Trophoblast cell (in vitro differentiated cells and primary cell): ENCODE data around the gene TSBP1. TPM values are rescaled to one million over a fixed set of nuclear protein-coding genes. Genes with fewer than 3 reads are reported as not detected.

Experiments
- DNase-seq, 2 donors: peaks; one replicate each; pipeline ENCODE4 v3.0.0-alpha.2; 2016
- H2AFZ ChIP-seq: 2 replicates; pipeline ENCODE4 v1.6.1; 2013; ENCODE audit warnings: low read length, moderate library complexity, mild to moderate bottlenecking; ENCODE audit not compliant: insufficient read depth, poor library complexity
- H2AK5ac ChIP-seq: 2 replicates; pipeline ENCODE4 v1.6.1; 2013; ENCODE audit warnings: mild to moderate bottlenecking, low read length
- H2BK120ac ChIP-seq: 2 replicates; pipeline ENCODE4 v1.6.1; 2013; ENCODE audit warnings: low read length, mild to moderate bottlenecking, moderate library complexity; ENCODE audit not compliant: insufficient read depth, poor library complexity
- H2BK12ac ChIP-seq: 2 replicates; pipeline ENCODE4 v1.6.1; 2013; ENCODE audit warnings: mild to moderate bottlenecking, low read length, moderate library complexity
- H2BK5ac ChIP-seq: 2 replicates; pipeline ENCODE4 v1.6.1; 2013; ENCODE audit warnings: low read length, low read depth, moderate library complexity, mild to moderate bottlenecking; ENCODE audit not compliant: poor library complexity
- H3K14ac ChIP-seq: 2 replicates; pipeline ENCODE4 v1.6.1; 2013; ENCODE audit warnings: mild to moderate bottlenecking, low read length
- H3K18ac ChIP-seq: 2 replicates; pipeline ENCODE4 v1.6.1; 2013; ENCODE audit warnings: mild to moderate bottlenecking, low read length
- H3K23ac ChIP-seq: 2 replicates; pipeline ENCODE4 v1.6.1; 2013; ENCODE audit warnings: low read length
- H3K27ac ChIP-seq: 2 replicates; pipeline ENCODE4 v1.5.1; 2013; ENCODE audit warnings: low read depth, mild to moderate bottlenecking, inconsistent platforms, low read length, moderate library complexity
- H3K27me3 ChIP-seq: 2 replicates; pipeline ENCODE4 v1.6.1; 2013; ENCODE audit warnings: inconsistent platforms, mild to moderate bottlenecking, low read length, moderate library complexity; ENCODE audit not compliant: insufficient read depth
- H3K36me3 ChIP-seq, 2 experiments: 1 replicate in 1 of 2; 2 replicates in 1 of 2; pipeline ENCODE4 v1.6.1; 2013; ENCODE audit warnings: low read length in 2 of 2, mild to moderate bottlenecking in 2 of 2, moderate library complexity in 1 of 2; ENCODE audit not compliant: insufficient read depth in 2 of 2, control insufficient read depth in 1 of 2
- H3K4ac ChIP-seq: 2 replicates; pipeline ENCODE4 v1.6.1; 2013; ENCODE audit warnings: low read depth, mild to moderate bottlenecking, low read length, moderate library complexity
- H3K4me1 ChIP-seq, 2 experiments: 1 replicate in 1 of 2; 2 replicates in 1 of 2; pipeline ENCODE4 v1.6.1; 2013; ENCODE audit warnings: low read length in 2 of 2, mild to moderate bottlenecking in 2 of 2, moderate library complexity in 1 of 2; ENCODE audit not compliant: insufficient read depth in 2 of 2, control insufficient read depth in 1 of 2
- H3K4me2 ChIP-seq: 2 replicates; pipeline ENCODE4 v1.6.1; 2013; ENCODE audit warnings: inconsistent platforms, mild to moderate bottlenecking, low read length, moderate library complexity
- H3K4me3 ChIP-seq: 2 replicates; pipeline ENCODE4 v1.5.1; 2013; ENCODE audit warnings: mild to moderate bottlenecking, low read depth, low read length, inconsistent platforms
- H3K79me1 ChIP-seq: one replicate; pipeline ENCODE4 v1.6.1; 2013; ENCODE audit warnings: low read length
- H3K79me2 ChIP-seq: 2 replicates; pipeline ENCODE4 v1.6.1; 2013; ENCODE audit warnings: low read length, mild to moderate bottlenecking; ENCODE audit not compliant: control insufficient read depth, insufficient read depth, poor library complexity
- H3K9ac ChIP-seq: 2 replicates; pipeline ENCODE4 v1.6.1; 2013; ENCODE audit warnings: mild to moderate bottlenecking, low read length
- H3K9me3 ChIP-seq: 2 replicates; pipeline ENCODE4 v1.6.1; 2013; ENCODE audit warnings: low read depth, mild to moderate bottlenecking, control low read depth, inconsistent platforms, low read length; ENCODE audit not compliant: insufficient read depth
- H4K12ac ChIP-seq: 2 replicates; pipeline ENCODE4 v1.6.1; 2013; ENCODE audit warnings: low read depth, mild to moderate bottlenecking, low read length, moderate library complexity
- H4K8ac ChIP-seq: 2 replicates; pipeline ENCODE4 v1.6.1; 2013; ENCODE audit warnings: low read depth, mild to moderate bottlenecking, low read length, moderate library complexity
- H4K91ac ChIP-seq: one replicate; pipeline ENCODE4 v1.6.1; 2013; ENCODE audit warnings: low read depth, mild to moderate bottlenecking, low read length, moderate library complexity
- WGBS: extraction: QIAGEN DNeasy Blood & Tissue Kit; methylation state at CpG from one replicate; pipeline ENCODE4 v1.1.7; 2013; ENCODE audit warnings: missing lambda C conversion rate; ENCODE audit not compliant: insufficient read length, insufficient coverage; ENCODE audit errors: extremely low coverage; 5-methylcytosine and 5-hydroxymethylcytosine counted together
- polyA plus RNA-seq: library from polyadenylated mRNA; stranded (reverse); fragments of 200-250 nt; gene quantifications from 2 replicates; pipeline ENCODE4 v1.2.3, GENCODE V29; 2013

The TSBP1 gene
- not detected in 2 replicates for polyA plus RNA-seq

GRCh38 chr6:32371803-32372202 lies at the start of gene TSBP1:
TSBP1 (minus strand) TSS chr6:32371903; CDS start chr6:32371706, 197 bp downstream.
- Histone ChIP-seq H3K14ac (no peak within 1 kb of the TSS), H3K23ac (no peak within 1 kb of the TSS), H3K4me3 (no peak within 1 kb of the TSS), H3K4ac (no peak within 1 kb of the TSS), H4K91ac (no peak within 1 kb of the TSS), H3K4me2 (no peak within 1 kb of the TSS), H4K8ac (no peak within 1 kb of the TSS), H2BK5ac (no peak within 1 kb of the TSS), H4K12ac (no peak within 1 kb of the TSS), H2BK120ac (no peak within 1 kb of the TSS), H3K9me3 (no peaks in the 10 kb centered on the region), H2AFZ (no peak within 1 kb of the TSS), H2AK5ac (no peak within 1 kb of the TSS), H3K9ac (no peak within 1 kb of the TSS), H2BK12ac (no peak within 1 kb of the TSS), H3K27me3 (no peaks in the 10 kb centered on the region), H3K4me1 (no peaks in the 10 kb centered on the region), H3K79me1 (no peaks in the 10 kb centered on the region), H3K27ac (no peak within 1 kb of the TSS), H3K18ac (no peak within 1 kb of the TSS), H3K79me2 (no peaks in the 10 kb centered on the region), H3K36me3 (no peaks in the 10 kb centered on the region)
- DNase-seq = no peak

GRCh38 chr6:32416036-32416435 lies 44.3 kb upstream of the TSBP1 start:
- H4K91ac ChIP-seq = no peak overlapping the region
- H2BK5ac ChIP-seq = no peak overlapping the region
- H3K36me3 ChIP-seq = no peaks in the 10 kb centered on the region
- H2AK5ac ChIP-seq = no peak overlapping the region
- DNase-seq = no peak
- H4K8ac ChIP-seq = no peak overlapping the region
- H3K14ac ChIP-seq = no peak overlapping the region
- H3K27ac ChIP-seq = no peak overlapping the region
- H4K12ac ChIP-seq = no peak overlapping the region
- H3K4me3 ChIP-seq = no peak overlapping the region
- H3K9ac ChIP-seq = no peak overlapping the region
- no peaks in the 10 kb centered on the region for H3K4me1 ChIP-seq
- no peak overlapping the region for H2BK120ac ChIP-seq
- no peak overlapping the region for H3K4ac ChIP-seq
- no peaks in the 10 kb centered on the region for H3K79me1 ChIP-seq
- H3K79me2 ChIP-seq = no peaks in the 10 kb centered on the region
- H2BK12ac ChIP-seq = no peak overlapping the region
- H3K9me3 ChIP-seq = no peaks in the 10 kb centered on the region
- no peaks in the 10 kb centered on the region for H3K27me3 ChIP-seq
- H2AFZ ChIP-seq = no peak overlapping the region
- WGBS = no CpG with 5 or more reads among the region's 3 CpGs
- no peak overlapping the region for H3K18ac ChIP-seq
- H3K23ac ChIP-seq = no peak overlapping the region
- H3K4me2 ChIP-seq = no peak overlapping the region

GRCh38 chr6:32415521-32416019 lies 43.9 kb upstream of the TSBP1 start:
- no peak overlapping the region for H3K14ac ChIP-seq
- WGBS = no CpG with 5 or more reads among the region's 13 CpGs
- H3K79me1 ChIP-seq = no peaks in the 10 kb centered on the region
- no peak overlapping the region for H2BK12ac ChIP-seq
- H2BK5ac ChIP-seq = no peak overlapping the region
- DNase-seq = peak; percentile 72 to 90
- no peak overlapping the region for H4K91ac ChIP-seq
- no peaks in the 10 kb centered on the region for H3K27me3 ChIP-seq
- H4K8ac ChIP-seq = no peak overlapping the region
- H3K36me3 ChIP-seq = no peaks in the 10 kb centered on the region
- no peak overlapping the region for H2AFZ ChIP-seq
- no peak overlapping the region for H2BK120ac ChIP-seq
- H3K79me2 ChIP-seq = no peaks in the 10 kb centered on the region
- no peak overlapping the region for H2AK5ac ChIP-seq
- no peak overlapping the region for H3K4ac ChIP-seq
- H3K4me3 ChIP-seq = no peak overlapping the region
- H3K4me2 ChIP-seq = peak overlapping the region; percentile 40
- H3K23ac ChIP-seq = no peak overlapping the region
- no peak overlapping the region for H4K12ac ChIP-seq
- H3K9ac ChIP-seq = no peak overlapping the region
- no peak overlapping the region for H3K27ac ChIP-seq
- H3K18ac ChIP-seq = no peak overlapping the region
- H3K4me1 ChIP-seq = no peaks in the 10 kb centered on the region
- no peaks in the 10 kb centered on the region for H3K9me3 ChIP-seq

- no peak overlapping the region for H4K91ac ChIP-seq
- no peak overlapping the region for H3K4me2 ChIP-seq
- no peak overlapping the region for H3K27ac ChIP-seq
- no peak overlapping the region for H3K18ac ChIP-seq
- no peaks in the 10 kb centered on the region for H3K79me2 ChIP-seq
- no peak overlapping the region for H2BK12ac ChIP-seq
- H4K8ac ChIP-seq = no peak overlapping the region
- no peak overlapping the region for H2AFZ ChIP-seq
- H3K4me1 ChIP-seq = no peaks in the 10 kb centered on the region
- H2BK120ac ChIP-seq = no peak overlapping the region
- H3K23ac ChIP-seq = no peak overlapping the region
- H3K4me3 ChIP-seq = no peak overlapping the region
- H3K9me3 ChIP-seq = no peaks in the 10 kb centered on the region
- H2AK5ac ChIP-seq = no peak overlapping the region
- no peak overlapping the region for H3K9ac ChIP-seq
- WGBS = no CpG with 5 or more reads among the region's 11 CpGs
- DNase-seq = peak; percentile 52 to 85
- no peak overlapping the region for H3K4ac ChIP-seq
- no peak overlapping the region for H2BK5ac ChIP-seq
- H3K79me1 ChIP-seq = no peaks in the 10 kb centered on the region
- no peak overlapping the region for H4K12ac ChIP-seq
- no peaks in the 10 kb centered on the region for H3K36me3 ChIP-seq
- no peak overlapping the region for H3K14ac ChIP-seq
- no peaks in the 10 kb centered on the region for H3K27me3 ChIP-seq
Observed at GRCh38 chr6:32413427-32414047, 41.8 kb upstream of the TSBP1 start.
